HG03280 (cell line): ENCODE results near the gene FLNA.

Experiments
- ATAC-seq: cut with Tn5 transposase; IDR thresholded peaks from one replicate; pipeline ENCODE4 v1.9.1; 2021; ENCODE audit warnings: mild to moderate bottlenecking, moderate library complexity; ENCODE audit not compliant: unreplicated experiment

Gene FLNA

GRCh38 chrX:154360155-154360713 lies 14.2 kb downstream of the FLNA start:
- no peak for ATAC-seq

DNA sequence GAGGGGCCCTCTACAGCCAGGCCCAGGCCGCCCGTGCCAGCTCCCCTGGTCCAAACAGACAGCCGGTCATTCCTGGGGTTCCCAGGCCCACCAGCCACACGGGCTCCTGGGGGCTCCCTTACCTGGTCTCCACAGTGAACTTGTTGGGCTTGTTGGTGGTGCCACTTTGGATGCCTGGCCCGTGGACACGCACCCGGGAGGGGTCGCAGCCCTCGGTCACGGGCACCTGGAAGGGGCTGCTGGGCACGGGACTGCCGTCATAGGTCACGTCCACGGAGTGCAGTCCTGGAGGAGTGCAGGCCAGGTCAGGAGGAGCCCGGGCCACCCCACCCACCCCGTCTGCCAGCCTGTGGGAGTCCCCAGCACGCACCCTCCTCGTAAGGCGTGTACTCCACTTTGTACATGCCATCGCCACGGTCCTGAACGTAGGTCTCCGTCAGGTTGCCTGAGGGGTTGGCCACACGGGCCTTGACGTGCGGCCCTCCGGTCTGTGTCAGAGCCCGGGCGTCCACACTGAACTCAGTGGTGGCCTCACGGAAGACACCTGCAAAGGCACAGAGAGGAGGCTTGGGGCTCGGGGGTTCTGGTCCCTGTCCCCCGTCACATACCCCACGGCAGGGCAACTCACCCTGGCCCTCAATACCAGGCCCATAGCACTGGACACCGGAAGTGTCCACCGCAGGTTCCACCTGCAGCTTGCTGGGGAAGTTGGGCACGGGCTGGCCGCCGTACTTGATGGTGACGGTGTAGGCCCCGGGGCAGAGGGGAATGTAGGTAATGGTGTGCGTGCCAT lies 14.9 kb downstream of the FLNA start:
- ATAC-seq, result no peak

DNA sequence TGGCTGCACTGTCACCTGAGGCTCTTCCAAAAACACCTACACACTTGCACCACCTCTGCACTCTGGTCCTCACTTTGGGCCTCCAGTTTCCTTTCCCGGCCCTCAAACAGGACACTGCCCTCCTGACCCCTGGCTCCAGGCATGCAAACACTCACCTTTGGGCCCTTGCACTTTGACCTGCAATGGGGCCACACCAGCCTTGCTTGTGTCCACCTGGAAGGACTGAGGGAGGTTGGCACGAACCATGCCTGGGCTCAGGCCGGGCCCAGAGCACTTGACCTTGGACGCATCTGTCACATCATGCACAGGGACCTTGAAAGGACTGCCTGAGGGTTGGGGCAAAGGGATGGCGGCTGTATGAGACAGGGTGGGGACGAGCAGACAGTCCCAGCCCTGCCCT lies 15.6 kb downstream of the FLNA start:
- ATAC-seq, result no peak

- ATAC-seq, result no peak
These were observed 16.4 kb downstream of the FLNA start for GRCh38 chrX:154358011-154358410.

- no peak for ATAC-seq
These were observed 17.2 kb downstream of the FLNA start for GRCh38 chrX:154357205-154357604.

DNA sequence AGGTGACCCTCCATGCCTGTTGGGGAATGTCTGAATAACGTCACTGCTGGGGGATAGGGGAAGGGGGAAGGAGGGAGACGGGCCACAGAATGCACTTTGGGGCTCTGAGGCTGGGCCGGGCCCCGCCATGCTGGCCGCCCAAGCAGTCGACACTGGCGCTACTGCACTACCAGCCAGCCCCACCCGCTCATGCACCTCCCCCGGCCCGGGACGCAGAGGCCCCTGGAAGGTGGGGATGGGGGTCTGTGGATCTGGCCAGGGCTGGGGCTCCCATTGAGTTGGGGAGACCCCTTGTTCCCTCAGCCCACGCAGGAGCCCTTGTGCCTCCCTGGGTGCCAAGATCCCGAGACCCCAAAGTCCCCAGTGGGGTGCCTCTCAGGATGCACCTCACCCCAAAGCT lies 17.8 kb downstream of the FLNA start:
- ATAC-seq, result no peak

- no peak for ATAC-seq
These were observed 18.7 kb downstream of the FLNA start for GRCh38 chrX:154355776-154356140.

DNA sequence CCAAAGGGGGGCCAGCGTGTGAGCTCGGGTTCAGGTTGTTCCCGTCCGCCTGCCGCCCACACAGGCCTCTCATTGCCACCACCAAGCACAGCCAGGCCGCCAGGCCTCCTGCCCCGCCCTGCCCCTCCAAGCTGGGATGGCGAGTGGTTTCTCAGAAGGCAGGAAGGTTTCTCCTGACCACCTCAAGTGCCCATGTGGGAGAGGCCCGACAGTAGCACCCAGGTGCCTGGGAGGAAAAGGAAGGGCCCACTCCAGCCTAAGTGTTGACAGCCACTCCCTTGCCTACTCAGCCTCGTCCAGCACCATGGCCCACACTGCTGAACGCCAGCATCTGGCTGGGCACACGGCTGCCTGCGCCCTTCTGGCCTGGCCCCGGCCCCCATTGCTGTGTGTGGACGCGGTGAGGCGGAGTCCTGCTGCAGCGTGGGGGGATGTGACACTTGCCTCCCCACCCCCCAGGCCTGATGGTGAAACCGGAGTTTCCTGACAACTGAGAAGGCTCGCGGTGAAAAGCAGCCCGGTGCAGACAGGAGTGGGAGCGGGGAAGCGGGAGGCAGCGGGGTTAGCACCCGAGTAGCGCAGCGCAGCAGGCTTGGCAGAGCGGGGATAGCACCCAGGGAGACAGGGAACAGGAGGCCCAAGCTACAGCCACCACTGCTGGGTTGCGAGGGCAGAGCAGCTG lies 19.2 kb downstream of the FLNA start:
- ATAC-seq, result no peak

DNA sequence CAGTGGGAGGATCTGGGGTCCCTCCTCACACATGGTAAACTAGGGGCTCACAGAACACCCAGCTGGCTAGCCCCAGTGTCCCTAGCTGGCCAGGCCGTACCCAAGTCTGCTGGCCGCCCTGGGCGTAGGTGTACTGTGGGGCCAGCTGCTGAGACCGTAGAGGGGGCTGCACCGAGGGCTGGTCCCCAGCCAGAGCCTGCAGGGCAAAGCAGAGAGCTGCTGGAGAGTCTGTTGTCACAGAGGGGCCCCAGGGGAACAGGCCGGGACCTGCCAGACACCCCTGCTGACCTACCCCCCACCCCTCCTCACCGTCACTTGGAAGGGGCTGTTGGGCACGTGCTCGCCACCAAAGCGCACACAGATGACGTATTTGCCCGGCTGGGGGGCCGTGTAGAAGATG lies 19.9 kb downstream of the FLNA start:
- no peak for ATAC-seq

GRCh38 chrX:154354013-154354412 lies 20.4 kb downstream of the FLNA start:
- no peak for ATAC-seq

- no peak for ATAC-seq
These were observed 21.1 kb downstream of the FLNA start for GRCh38 chrX:154353172-154353843.

DNA sequence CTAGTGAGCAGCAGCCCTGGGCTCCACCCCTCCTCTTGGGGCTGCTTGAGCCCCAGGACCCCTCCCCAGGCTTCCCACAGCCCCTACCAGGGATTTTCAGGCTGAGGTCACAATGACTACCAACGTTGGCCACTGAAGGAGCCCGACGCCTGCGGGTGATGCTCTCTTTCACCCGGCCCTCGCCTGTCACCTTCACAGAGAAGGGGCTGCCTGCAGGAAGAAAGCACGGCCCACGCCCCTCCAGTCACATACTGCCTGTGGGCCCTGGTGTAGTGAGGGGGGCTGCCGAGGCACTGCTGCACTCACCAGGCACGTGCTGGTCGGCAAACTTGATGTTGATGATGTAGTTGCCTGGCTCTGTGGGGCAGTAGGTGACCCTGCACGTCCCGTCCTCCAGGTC lies 22.0 kb downstream of the FLNA start:
- ATAC-seq, result no peak

GRCh38 chrX:154352012-154352401 lies 22.4 kb downstream of the FLNA start:
- ATAC-seq, result no peak

DNA sequence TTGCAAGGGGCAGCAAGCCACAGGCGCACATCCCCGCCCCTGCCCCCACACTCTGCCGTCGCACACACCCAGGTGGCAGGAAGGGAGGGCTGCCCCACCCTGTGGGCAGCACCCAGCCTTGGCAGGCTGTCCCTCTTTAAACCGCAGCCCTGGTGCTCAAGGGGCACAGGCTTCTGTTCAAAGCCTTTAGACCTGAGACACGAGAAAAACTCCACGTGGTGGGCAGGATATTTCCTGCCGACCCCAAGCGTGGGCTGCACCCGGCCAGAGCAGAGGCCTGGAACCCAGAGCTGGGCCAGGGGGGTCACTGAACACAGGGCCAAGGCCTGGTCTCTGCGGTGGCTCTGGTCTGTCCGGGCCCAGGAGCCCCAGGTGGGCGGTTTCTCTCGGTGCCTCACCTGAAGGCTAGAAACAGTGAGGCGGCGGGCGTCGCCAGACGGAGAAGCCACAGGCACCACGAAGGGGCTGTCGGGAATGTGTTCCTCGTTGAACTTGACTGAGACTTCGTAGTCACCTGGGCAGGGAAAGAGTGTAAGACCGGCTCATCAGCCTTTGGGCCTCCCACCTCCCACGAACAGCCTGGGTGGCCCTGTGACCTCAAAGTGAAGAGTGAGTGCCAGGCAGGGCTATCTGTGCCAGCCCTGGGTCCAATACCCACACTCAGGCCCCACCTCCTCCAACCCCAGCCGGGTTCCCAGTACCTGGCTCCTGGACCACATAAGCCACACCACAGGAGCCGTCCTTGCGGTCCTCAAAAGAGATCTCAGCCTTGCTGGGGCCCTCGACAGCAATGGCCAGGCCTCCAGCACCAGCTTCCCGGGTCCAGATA lies 23.0 kb downstream of the FLNA start:
- ATAC-seq, result no peak

DNA sequence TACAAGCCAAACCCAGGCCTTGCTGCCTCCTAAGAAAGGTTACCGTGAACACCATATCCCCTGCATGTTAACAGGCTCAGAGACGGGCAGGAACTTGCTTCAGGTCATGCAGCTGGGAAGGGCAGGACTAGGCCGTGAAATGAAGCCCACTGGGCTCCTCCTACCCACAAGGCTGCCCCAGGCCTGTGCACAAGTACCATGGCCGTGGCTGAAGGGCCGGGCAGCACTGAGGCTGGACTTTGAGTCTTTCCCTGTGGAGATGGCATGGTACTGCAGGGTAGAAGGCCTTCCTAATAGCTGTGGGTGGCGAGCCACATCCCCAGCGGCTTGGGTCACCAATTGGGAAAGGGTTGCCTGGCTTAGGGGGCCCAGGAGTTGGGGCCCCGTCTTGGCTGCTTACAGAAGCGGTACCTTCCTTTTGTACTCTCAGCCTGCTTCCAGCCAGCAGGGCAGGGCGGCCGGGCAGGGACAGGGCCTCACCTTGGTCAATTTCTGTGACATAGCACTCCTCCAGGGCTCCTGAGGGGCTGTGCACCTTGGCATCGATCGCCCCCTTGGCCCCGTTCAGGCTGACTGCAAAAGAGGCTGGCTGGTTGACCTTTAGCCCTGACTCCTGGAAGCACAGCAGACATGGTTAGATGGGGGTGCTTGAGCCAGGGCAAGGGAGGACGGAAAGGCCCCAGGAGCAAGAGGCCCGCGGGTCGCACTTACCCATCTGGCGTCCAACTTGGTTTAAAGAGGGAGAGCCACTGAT lies 23.8 kb downstream of the FLNA start:
- ATAC-seq, result no peak

GRCh38 chrX:154349979-154350378 lies 24.5 kb downstream of the FLNA start:
- no peak for ATAC-seq

GRCh38 chrX:154349359-154349935 lies 25.0 kb downstream of the FLNA start:
- no peak for ATAC-seq

DNA sequence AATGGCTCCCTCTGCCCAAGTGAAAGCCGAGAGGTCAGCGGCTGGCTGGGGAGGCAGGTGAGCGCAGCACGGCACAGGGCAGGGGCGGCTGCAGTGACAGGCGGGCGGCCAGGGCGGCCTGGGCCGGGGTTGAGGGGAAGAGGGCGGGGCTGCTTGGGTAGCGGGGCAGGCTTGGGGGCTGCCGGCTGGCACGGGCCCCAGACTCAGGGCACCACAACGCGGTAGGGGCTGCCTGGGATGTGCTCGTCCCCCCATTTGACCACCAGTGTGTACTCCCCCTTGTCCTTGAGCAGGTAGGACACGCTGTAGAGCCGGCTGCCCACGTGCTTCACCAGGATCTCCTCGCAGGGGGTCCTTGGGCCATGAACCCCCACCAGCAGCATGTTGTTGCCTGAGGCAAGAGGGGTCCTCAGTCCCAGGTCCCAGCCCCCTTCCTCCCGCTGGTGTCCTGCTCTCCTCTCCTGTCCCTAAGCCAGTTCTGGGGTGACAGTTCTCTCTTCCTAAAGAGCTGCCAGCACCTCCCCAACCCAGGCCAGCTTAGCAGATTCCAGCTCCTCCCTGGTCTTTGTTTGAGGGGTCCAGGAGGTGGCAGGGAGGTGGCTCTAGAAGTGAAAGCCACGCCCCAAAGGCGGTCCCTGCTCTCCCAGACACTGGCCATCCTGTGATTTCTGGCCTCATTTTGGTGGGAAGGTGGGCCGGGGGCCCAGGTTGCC lies 25.6 kb downstream of the FLNA start:
- no peak for ATAC-seq

GRCh38 chrX:154348114-154348531 lies 26.3 kb downstream of the FLNA start:
- ATAC-seq, result no peak
